GM08714 (cell line): Measurements from ENCODE around the gene MEGF8.
"Not testable (repeated sequence)": the region's sequence is repeated elsewhere in the genome, so short reads cannot be mapped to it uniquely, and the experiment has no call there.

ENCODE experiments used
- H3K4me3 ChIP-seq: fragments of 200-500 bp; sonication (Bioruptor generic); 2 replicates; pipeline ENCODE4 v1.5.1; 2014; ENCODE audit warnings: mild to moderate bottlenecking, low read length, inconsistent platforms
- ZNF274 ChIP-seq: IDR thresholded peaks from 2 replicates; pipeline ENCODE4 v1.6.1; 2012; ENCODE audit warnings: mild to moderate bottlenecking, low read depth, low read length

Gene MEGF8

GRCh38 chr19:42325896-42326771, 699 bp downstream of the MEGF8 start:
- TF ChIP-seq ZNF274 = no peak

GRCh38 chr19:42326969-42327368, 1.5 kb downstream of the MEGF8 start:
- no peak overlapping the region for H3K4me3 ChIP-seq

More at GRCh38 chr19:42325896-42326771, 699 bp downstream of the MEGF8 start:
- peak overlapping the region; percentile 93 for H3K4me3 ChIP-seq

GRCh38 chr19:42327381-42327780, 1.9 kb downstream of the MEGF8 start:
- no peak overlapping the region for H3K4me3 ChIP-seq
- TF ChIP-seq ZNF274 = no peak

More at GRCh38 chr19:42326969-42327368, 1.5 kb downstream of the MEGF8 start:
- TF ChIP-seq ZNF274 = no peak

- TF ChIP-seq ZNF274 = no peak
- no peak overlapping the region for H3K4me3 ChIP-seq
Observed at GRCh38 chr19:42328106-42328505, 2.7 kb downstream of the MEGF8 start.

- TF ChIP-seq ZNF274 = no peak
Observed at GRCh38 chr19:42328854-42329253, 3.4 kb downstream of the MEGF8 start.

GRCh38 chr19:42330241-42330711, 4.8 kb downstream of the MEGF8 start:
- H3K4me3 ChIP-seq = no peak overlapping the region
- TF ChIP-seq ZNF274 = no peak

More at GRCh38 chr19:42328854-42329253, 3.4 kb downstream of the MEGF8 start:
- H3K4me3 ChIP-seq = no peak overlapping the region

GRCh38 chr19:42331333-42331732, 5.9 kb downstream of the MEGF8 start:
- H3K4me3 ChIP-seq = not testable (repeated sequence)

- H3K4me3 ChIP-seq = no peak overlapping the region
- no peak for TF ChIP-seq ZNF274
Observed at GRCh38 chr19:42332059-42332458, 6.6 kb downstream of the MEGF8 start.

- H3K4me3 ChIP-seq = no peak overlapping the region
- no peak for TF ChIP-seq ZNF274
Observed at GRCh38 chr19:42333018-42333417, 7.6 kb downstream of the MEGF8 start.

GRCh38 chr19:42333975-42334696, 8.7 kb downstream of the MEGF8 start:
- TF ChIP-seq ZNF274 = no peak
- no peak overlapping the region for H3K4me3 ChIP-seq

GRCh38 chr19:42334697-42335373, 9.4 kb downstream of the MEGF8 start:
- no peak for TF ChIP-seq ZNF274
- H3K4me3 ChIP-seq = no peak overlapping the region

- no peak overlapping the region for H3K4me3 ChIP-seq
- TF ChIP-seq ZNF274 = no peak
Observed at GRCh38 chr19:42335374-42335936, 10.0 kb downstream of the MEGF8 start.

GRCh38 chr19:42335971-42336370, 10.5 kb downstream of the MEGF8 start:
- no peak for TF ChIP-seq ZNF274
- no peak overlapping the region for H3K4me3 ChIP-seq

GRCh38 chr19:42339126-42339860, 13.9 kb downstream of the MEGF8 start:
- H3K4me3 ChIP-seq = not testable (repeated sequence)

GRCh38 chr19:42339922-42340321, 14.5 kb downstream of the MEGF8 start:
- H3K4me3 ChIP-seq = not testable (repeated sequence)
